ENCODE measurements around the gene PROSER2.

Gene PROSER2

GRCh38 chr10:11919271-11919670 is 96.1 kb downstream of the PROSER2 start:
- DNase-seq (ENCODE audit: low spot score in 2 of 2): no peak
- Mint-ChIP-seq H3K9me3 (no peaks in the 10 kb centered on the region), H3K36me3 (peaks cover 23% of the 10 kb centered on the region), H3K27me3 (no peaks in the 10 kb centered on the region), H3K27ac (no peak overlapping the region), H3K4me1 (no peaks in the 10 kb centered on the region), H3K4me3 (no peak overlapping the region)
- no peak for ATAC-seq (ENCODE audit: low read depth)

All from memory B cell (primary cell).